Loucy (cell line): ENCODE data around the gene NFATC1.
"Not testable (repeated sequence)": the region's sequence is repeated elsewhere in the genome, so short reads cannot be mapped to it uniquely, and the experiment has no call there.

Experiments
- CTCF ChIP-seq: fragments of 200-600 bp; sonication (generic); conservative IDR thresholded peaks from 2 replicates; pipeline ENCODE4 v1.5.1; 2014; ENCODE audit warnings: mild to moderate bottlenecking, antibody characterized with exemption, low read length
- EZH2phosphoT487 ChIP-seq: fragments of 200-600 bp; IDR thresholded peaks from 2 replicates; pipeline ENCODE4 v1.6.1; 2018; ENCODE audit warnings: antibody characterized with exemption, mild to moderate bottlenecking, moderate library complexity, borderline replicate concordance

GRCh38 chr18:79504495-79504894, 108.8 kb downstream of the NFATC1 start:
- TF ChIP-seq EZH2phosphoT487, CTCF: not testable (repeated sequence)
